ENCODE measurements around the gene RNF25.

- no peak for TF ChIP-seq BCL11A (tag by site-specific recombination; IDR thresholded peaks at IDR 0.05; ENCODE audit: low read depth)
- TF ChIP-seq ZSCAN18 (tag by site-specific recombination; IDR thresholded peaks at IDR 0.05), result no peak
- no peak for TF ChIP-seq ZNF785 (tag by site-specific recombination; IDR thresholded peaks at IDR 0.05)
- TF ChIP-seq CTCF (tag by site-specific recombination; IDR thresholded peaks at IDR 0.05), result no peak
- TF ChIP-seq ZNF658 (tag by site-specific recombination; IDR thresholded peaks at IDR 0.05), result no peak
- TF ChIP-seq ZNF10 (tag by site-specific recombination; IDR thresholded peaks at IDR 0.05), result no peak
- no peak for TF ChIP-seq ZXDB (tag by site-specific recombination; IDR thresholded peaks at IDR 0.05)
Observed at GRCh38 chr2:218643751-218644310, 28.0 kb downstream of the RNF25 start.
